ENCODE results near the gene DAAM1.

GRCh38 chr14:59305836-59306555 is 117.5 kb downstream of the DAAM1 start:
- no peak for TF ChIP-seq CTCF (IDR thresholded peaks at IDR 0.05)
- TF ChIP-seq POLR2A (IDR thresholded peaks at IDR 0.05), result no peak

Data from thyroid gland (tissue), 4 donors.